ENCODE measurements around the gene SPOUT1. TPM values are rescaled to one million over a fixed set of nuclear protein-coding genes. Genes with fewer than 3 reads are reported as not detected.

SPOUT1 gene
- polyA plus RNA-seq, 1 donor from 2014 or later: 34.7 TPM

- Histone ChIP-seq H4K20me1 (ENCODE audit: insufficient read depth) (no peaks in the 10 kb centered on the region), H3K9me3 (ENCODE audit: low read length) (no peaks in the 10 kb centered on the region), H3K27ac (ENCODE audit: low read length) (no peak overlapping the region), H2AFZ (ENCODE audit: low read depth, low read length) (no peak overlapping the region), H3K36me3 (ENCODE audit: insufficient read depth, low read length) (no peaks in the 10 kb centered on the region), H3K9ac (ENCODE audit: low read length) (no peak overlapping the region), H3K4me2 (ENCODE audit: low read length) (no peak overlapping the region), H3K79me2 (replicated peaks; ENCODE audit: insufficient read depth, low read length) (no peaks in the 10 kb centered on the region), H3K9me2 (ENCODE audit: insufficient read depth, low read length) (no peaks in the 10 kb centered on the region), H3K27me3 (ENCODE audit: insufficient read depth, low read depth, low read length) (no peaks in the 10 kb centered on the region), H3K4me3 (ENCODE audit: low read length) (no peak overlapping the region), H3F3A (ENCODE audit: insufficient read depth, low read length, poor library complexity, severe bottlenecking) (no peaks in the 10 kb centered on the region)
- TF ChIP-seq TAF1 (IDR thresholded peaks at IDR 0.05; ENCODE audit: low read depth): no peak
These were observed 21.1 kb downstream of the SPOUT1 start for GRCh38 chr9:128808543-128808942.

- Histone ChIP-seq H3K4me2 (ENCODE audit: low read length) (no peak overlapping the region), H3K9me3 (ENCODE audit: low read length) (no peaks in the 10 kb centered on the region), H3K9me2 (ENCODE audit: insufficient read depth, low read length) (no peaks in the 10 kb centered on the region), H3K79me2 (replicated peaks; ENCODE audit: insufficient read depth, low read length) (no peaks in the 10 kb centered on the region), H2AFZ (ENCODE audit: low read depth, low read length) (no peak overlapping the region), H3K27ac (ENCODE audit: low read length) (no peak overlapping the region), H3K4me3 (ENCODE audit: low read length) (no peak overlapping the region), H3K27me3 (ENCODE audit: insufficient read depth, low read depth, low read length) (no peaks in the 10 kb centered on the region), H3K36me3 (ENCODE audit: insufficient read depth, low read length) (no peaks in the 10 kb centered on the region), H3K9ac (ENCODE audit: low read length) (no peak overlapping the region), H3F3A (ENCODE audit: insufficient read depth, low read length, poor library complexity, severe bottlenecking) (no peaks in the 10 kb centered on the region), H4K20me1 (ENCODE audit: insufficient read depth) (no peaks in the 10 kb centered on the region)
- TF ChIP-seq TAF1 (IDR thresholded peaks at IDR 0.05; ENCODE audit: low read depth) (no peak), SMC3 (conservative IDR thresholded peaks at IDR 0.05; ENCODE audit: poor library complexity) (no peak), RAD21 (conservative IDR thresholded peaks at IDR 0.05) (no peak), CTCF (IDR thresholded peaks at IDR 0.05; ENCODE audit: poor library complexity, severe bottlenecking) (no peak), MXI1 (conservative IDR thresholded peaks at IDR 0.05; ENCODE audit: poor library complexity, severe bottlenecking) (no peak), POLR2AphosphoS5 (IDR thresholded peaks at IDR 0.05) (no peak), EZH2 (IDR thresholded peaks at IDR 0.05; ENCODE audit: borderline replicate concordance, insufficient read depth, low read length, poor library complexity, severe bottlenecking) (no peak), EP300 (conservative IDR thresholded peaks at IDR 0.05; ENCODE audit: poor library complexity, severe bottlenecking) (no peak), REST (IDR thresholded peaks at IDR 0.05; ENCODE audit: borderline replicate concordance) (no peak)
These were observed 21.8 kb downstream of the SPOUT1 start for GRCh38 chr9:128807827-128808226.

- Histone ChIP-seq H3K9me3 (ENCODE audit: low read length) (no peaks in the 10 kb centered on the region), H3F3A (ENCODE audit: insufficient read depth, low read length, poor library complexity, severe bottlenecking) (no peaks in the 10 kb centered on the region), H3K9ac (ENCODE audit: low read length) (no peak overlapping the region), H3K79me2 (replicated peaks; ENCODE audit: insufficient read depth, low read length) (no peaks in the 10 kb centered on the region), H3K27ac (ENCODE audit: low read length) (no peak overlapping the region), H3K4me2 (ENCODE audit: low read length) (no peak overlapping the region), H2AFZ (ENCODE audit: low read depth, low read length) (no peak overlapping the region), H4K20me1 (ENCODE audit: insufficient read depth) (no peaks in the 10 kb centered on the region), H3K36me3 (ENCODE audit: insufficient read depth, low read length) (no peaks in the 10 kb centered on the region), H3K4me3 (ENCODE audit: low read length) (no peak overlapping the region), H3K9me2 (ENCODE audit: insufficient read depth, low read length) (no peaks in the 10 kb centered on the region), H3K27me3 (ENCODE audit: insufficient read depth, low read depth, low read length) (no peaks in the 10 kb centered on the region)
- no peak for TF ChIP-seq EZH2 (IDR thresholded peaks at IDR 0.05; ENCODE audit: borderline replicate concordance, insufficient read depth, low read length, poor library complexity, severe bottlenecking)
- TF ChIP-seq CTCF (IDR thresholded peaks at IDR 0.05; ENCODE audit: poor library complexity, severe bottlenecking): no peak
- TF ChIP-seq TAF1 (IDR thresholded peaks at IDR 0.05; ENCODE audit: low read depth): no peak
- TF ChIP-seq POLR2AphosphoS5 (IDR thresholded peaks at IDR 0.05): no peak
- TF ChIP-seq RAD21 (conservative IDR thresholded peaks at IDR 0.05): no peak
- TF ChIP-seq MXI1 (conservative IDR thresholded peaks at IDR 0.05; ENCODE audit: poor library complexity, severe bottlenecking): no peak
- TF ChIP-seq REST (IDR thresholded peaks at IDR 0.05; ENCODE audit: borderline replicate concordance): no peak
- TF ChIP-seq SMC3 (conservative IDR thresholded peaks at IDR 0.05; ENCODE audit: poor library complexity): no peak
- no peak for TF ChIP-seq EP300 (conservative IDR thresholded peaks at IDR 0.05; ENCODE audit: poor library complexity, severe bottlenecking)
These were observed 23.9 kb downstream of the SPOUT1 start for GRCh38 chr9:128805661-128806060.
